HepG2 (cell line): ENCODE measurements around the gene GSAP. TPM values are rescaled to one million over a fixed set of nuclear protein-coding genes. Genes with fewer than 3 reads are reported as not detected.

Experiments used
- ADNP ChIP-seq: sonication (generic); formaldehyde crosslinking; IDR thresholded peaks from 2 replicates; pipeline ENCODE4 v1.4.0; 2020; ENCODE audit warnings: missing genetic modification reagents
- AFF4 ChIP-seq: sonication (generic); formaldehyde crosslinking; IDR thresholded peaks from 2 replicates; pipeline ENCODE4 v1.4.0; 2020; ENCODE audit warnings: missing genetic modification reagents
- BRD4 ChIP-seq: sonication (generic); formaldehyde crosslinking; IDR thresholded peaks from 2 replicates; pipeline ENCODE4 v1.4.0; 2020; ENCODE audit warnings: missing genetic modification reagents
- CCAR2 ChIP-seq: fragments of 200-400 bp; formaldehyde crosslinking; optimal IDR thresholded peaks from 2 replicates; pipeline ENCODE3; 2018; ENCODE audit warnings: low read depth, mild to moderate bottlenecking, low read length, moderate library complexity
- EHMT2 ChIP-seq: fragments of 200-600 bp; sonication (generic); IDR thresholded peaks from 2 replicates; pipeline ENCODE4 v1.7.0; 2017; ENCODE audit warnings: antibody characterized with exemption, low read depth, low read length, borderline replicate concordance
- FOXA3 ChIP-seq: IDR thresholded peaks from 2 replicates; pipeline ENCODE4 v1.6.1; 2016; ENCODE audit warnings: missing genetic modification reagents, missing compliant biosample characterization
- HES4 ChIP-seq: sonication (generic); formaldehyde crosslinking; IDR thresholded peaks from 2 replicates; pipeline ENCODE4 v1.9.0; 2021; ENCODE audit warnings: mild to moderate bottlenecking, missing genetic modification reagents, borderline replicate concordance
- KAT7 ChIP-seq: IDR thresholded peaks from 2 replicates; pipeline ENCODE4 v1.6.1; 2018; ENCODE audit warnings: borderline replicate concordance, missing compliant biosample characterization
- KLF11 ChIP-seq: IDR thresholded peaks from 2 replicates; pipeline ENCODE4 v1.6.1; 2016; ENCODE audit warnings: missing compliant biosample characterization
- KLF9 ChIP-seq: IDR thresholded peaks from 2 replicates; pipeline ENCODE4 v1.6.1; 2016; ENCODE audit warnings: low read depth
- MAX ChIP-seq: IDR thresholded peaks from 2 replicates; pipeline ENCODE4 v1.6.1; 2012; ENCODE audit warnings: inconsistent platforms
- MYC ChIP-seq: sonication (generic); formaldehyde crosslinking; IDR thresholded peaks from 2 replicates; pipeline ENCODE4 v1.9.0; 2021; ENCODE audit warnings: missing genetic modification reagents, borderline replicate concordance
- PBX3 ChIP-seq: sonication (generic); formaldehyde crosslinking; IDR thresholded peaks from 2 replicates; pipeline ENCODE4 v1.8.1; 2023; ENCODE audit warnings: missing genetic modification reagents, inconsistent platforms, borderline replicate concordance
- PHB2 ChIP-seq: fragments of 450-650 bp; IDR thresholded peaks from 2 replicates; pipeline ENCODE4 v1.6.1; 2018; ENCODE audit not compliant: partially characterized antibody
- PREB ChIP-seq: sonication (generic); formaldehyde crosslinking; IDR thresholded peaks from 2 replicates; pipeline ENCODE4 v1.4.0; 2020; ENCODE audit warnings: missing genetic modification reagents
- SOX5 ChIP-seq: IDR thresholded peaks from 2 replicates; pipeline ENCODE4 v1.6.1; 2016; ENCODE audit warnings: borderline replicate concordance
- THYN1 ChIP-seq: sonication (generic); formaldehyde crosslinking; IDR thresholded peaks from 2 replicates; pipeline ENCODE4 v1.8.1; 2023; ENCODE audit warnings: low read depth, mild to moderate bottlenecking, moderate library complexity, missing genetic modification reagents, borderline replicate concordance
- ZBTB44 ChIP-seq: sonication (generic); formaldehyde crosslinking; IDR thresholded peaks from 2 replicates; pipeline ENCODE4 v1.4.0; 2020; ENCODE audit warnings: missing genetic modification reagents
- ZNF180 ChIP-seq: sonication (generic); formaldehyde crosslinking; IDR thresholded peaks from 2 replicates; pipeline ENCODE4 v1.4.0; 2020; ENCODE audit warnings: low read depth, missing genetic modification reagents, borderline replicate concordance
- ZNF3 ChIP-seq: IDR thresholded peaks from 2 replicates; pipeline ENCODE4 v1.7.0; 2017; ENCODE audit warnings: inconsistent platforms
- ZNF383 ChIP-seq: sonication (generic); formaldehyde crosslinking; IDR thresholded peaks from 2 replicates; pipeline ENCODE4 v1.4.0; 2020; ENCODE audit warnings: missing genetic modification reagents, mild to moderate bottlenecking, borderline replicate concordance
- ZNF691 ChIP-seq: sonication (generic); formaldehyde crosslinking; IDR thresholded peaks from 2 replicates; pipeline ENCODE4 v1.4.0; 2020; ENCODE audit warnings: missing genetic modification reagents, low read depth, mild to moderate bottlenecking, borderline replicate concordance
- polyA plus RNA-seq, 8 experiments: library from polyadenylated mRNA; depleted of rRNA in 3 of 8; stranded (reverse) in 7 of 8; unstranded in 1 of 8; fragments of >200 nt; fragmentation: Illumina TruSeq in 4 of 8; extraction: Trizol in 4 of 8; gene quantifications; 2 replicates each; pipeline versions ENCODE4 v1.2.1 to v1.2.3, GENCODE V29; 2011 to 2016; ENCODE audit warnings: low read depth in 4 of 8, missing spikeins in 1 of 8, mixed read lengths in 1 of 8; ENCODE audit not compliant: insufficient read depth in 1 of 8
- total RNA-seq, 5 experiments: library from RNA; depleted of rRNA; stranded (reverse); fragments of >200 nt; fragmentation: Illumina TruSeq; extraction: Trizol; gene quantifications; 2 replicates each; pipeline ENCODE4 v1.2.3, GENCODE V29; 2016; ENCODE audit warnings: low read depth in 1 of 5

Gene GSAP
- total and polyA plus RNA-seq, 2 of the 13 experiments (the other 11 are each of a cell fraction or from before 2014, with no cell fraction given): 34.6 to 40.6 TPM

GRCh38 chr7:77409005-77409738 is 7.0 kb downstream of the GSAP start (continued):
- TF ChIP-seq PREB (CRISPR knock-in tag) (no peak), BRD4 (CRISPR knock-in tag) (peak; percentile 69; the same call in 1 of the 2 replicates), MYC (CRISPR knock-in tag) (no peak), ZBTB44 (CRISPR knock-in tag) (no peak), KAT7 (CRISPR knock-in tag) (no peak), AFF4 (CRISPR knock-in tag) (no peak), KLF11 (no peak), ZNF180 (no peak), HES4 (CRISPR knock-in tag) (no peak), FOXA3 (CRISPR knock-in tag) (peak; percentile 78), ZNF383 (no peak), PHB2 (no peak), SOX5 (CRISPR knock-in tag) (peak; percentile 83), ZNF691 (CRISPR knock-in tag) (no peak), ADNP (CRISPR knock-in tag) (0 out of 2 replicates have a peak, but pooled peaks have one; percentile 32), KLF9 (no peak), ZNF3 (CRISPR knock-in tag) (no peak; the same call in 1 of the 2 replicates), PBX3 (no peak), MAX (no peak), THYN1 (CRISPR knock-in tag) (0 out of 2 replicates have a peak, but pooled peaks have one; percentile 39), CCAR2 (no peak), EHMT2 (peak; percentile 74; the same call in 1 of the 2 replicates)
